GM23248 (cell line): ENCODE measurements around the gene CCNY. TPM values are rescaled to one million over a fixed set of nuclear protein-coding genes. Genes with fewer than 3 reads are reported as not detected.

Experiments
- DNase-seq: peaks from one replicate; pipeline ENCODE4 v3.0.0-alpha.2; 2015
- H2AFZ ChIP-seq: fragments of 200-600 bp; sonication (generic); 2 replicates; pipeline ENCODE4 v1.6.1; 2016; ENCODE audit warnings: antibody characterized with exemption
- H3F3A ChIP-seq: fragments of 200-600 bp; sonication (generic); 2 replicates; pipeline ENCODE4 v1.6.1; 2016; ENCODE audit warnings: mild to moderate bottlenecking, antibody characterized with exemption, mixed run types; ENCODE audit not compliant: insufficient read depth
- H3K27ac ChIP-seq: fragments of 200-600 bp; sonication (generic); 2 replicates; pipeline ENCODE4 v1.5.1; 2016; ENCODE audit warnings: mild to moderate bottlenecking
- H3K27me3 ChIP-seq: fragments of 200-600 bp; sonication (generic); replicated peaks from 2 replicates; pipeline ENCODE4 v1.6.1; 2016; ENCODE audit warnings: mild to moderate bottlenecking; ENCODE audit not compliant: insufficient read depth
- H3K36me3 ChIP-seq: fragments of 200-600 bp; sonication (generic); 2 replicates; pipeline ENCODE4 v1.6.1; 2016; ENCODE audit warnings: low read depth, mild to moderate bottlenecking
- H3K4me1 ChIP-seq: fragments of 200-600 bp; sonication (generic); 2 replicates; pipeline ENCODE4 v1.6.1; 2016; ENCODE audit warnings: mild to moderate bottlenecking; ENCODE audit not compliant: insufficient read depth
- H3K4me2 ChIP-seq: fragments of 200-600 bp; sonication (generic); one replicate; pipeline ENCODE4 v1.6.1; 2016; ENCODE audit warnings: mild to moderate bottlenecking; ENCODE audit not compliant: unreplicated experiment
- H3K4me3 ChIP-seq: fragments of 200-600 bp; sonication (generic); 2 replicates; pipeline ENCODE4 v1.5.1; 2016; ENCODE audit warnings: mild to moderate bottlenecking
- H3K79me2 ChIP-seq: fragments of 200-600 bp; sonication (generic); 2 replicates; pipeline ENCODE4 v1.6.1; 2016; ENCODE audit warnings: mild to moderate bottlenecking; ENCODE audit not compliant: insufficient read depth
- H3K9ac ChIP-seq: fragments of 200-600 bp; sonication (generic); 2 replicates; pipeline ENCODE4 v1.6.1; 2016; ENCODE audit warnings: mild to moderate bottlenecking
- H3K9me2 ChIP-seq: fragments of 200-600 bp; sonication (generic); 2 replicates; pipeline ENCODE4 v1.6.1; 2016; ENCODE audit warnings: mixed run types, mild to moderate bottlenecking, moderate library complexity; ENCODE audit not compliant: insufficient read depth
- H3K9me3 ChIP-seq: fragments of 200-600 bp; sonication (generic); one replicate; pipeline ENCODE4 v1.6.1; 2017; ENCODE audit warnings: low read depth
- H4K20me1 ChIP-seq: fragments of 200-600 bp; sonication (generic); 2 replicates; pipeline ENCODE4 v1.6.0; 2016; ENCODE audit not compliant: insufficient read depth
- EZH2 ChIP-seq: fragments of 200-600 bp; sonication (generic); IDR thresholded peaks from 2 replicates; pipeline ENCODE4 v1.6.1; 2018; ENCODE audit warnings: antibody characterized with exemption, mild to moderate bottlenecking; ENCODE audit not compliant: insufficient read depth, poor library complexity, severe bottlenecking
- EZH2phosphoT487 ChIP-seq: fragments of 200-600 bp; sonication (generic); IDR thresholded peaks from 2 replicates; pipeline ENCODE4 v1.6.1; 2018; ENCODE audit warnings: antibody characterized with exemption, moderate library complexity, mild to moderate bottlenecking, low read depth; ENCODE audit not compliant: insufficient read depth
- WGBS, 2 experiments: methylation state at CpG; one replicate each; pipeline ENCODE4 v1.1.6; 2015 to 2017; ENCODE audit warnings: low lambda C conversion rate in 2 of 2, low coverage in 1 of 2; ENCODE audit errors: missing lambda C conversion rate in 2 of 2; 5-methylcytosine and 5-hydroxymethylcytosine counted together
- in situ Hi-C: fragments of 300-500 bp; cut with MboI; formaldehyde crosslinking; loops from 2 replicates; pipeline ENCODE4 v1.15.0; 2020
- polyA plus RNA-seq: library from polyadenylated mRNA; unstranded; fragments of >200 nt; fragmentation: Nextera tagmentation; extraction: Ambion mirVana; gene quantifications from 2 replicates; pipeline ENCODE4 v1.2.1, GENCODE V29; 2016
- total RNA-seq: library from RNA; depleted of rRNA; stranded (reverse); fragments of >200 nt; shearing (Covaris generic); gene quantifications from 2 replicates; pipeline ENCODE4 v1.2.3, GENCODE V29; 2014

CCNY gene
- total and polyA plus RNA-seq, 2 experiments from 2014 or later: 12.8 to 70.4 TPM

- no peak overlapping the region for H3K27ac ChIP-seq
- no peaks in the 10 kb centered on the region for H3K36me3 ChIP-seq
- peaks cover 100% of the 10 kb centered on the region for H3K79me2 ChIP-seq
- no peak for TF ChIP-seq EZH2phosphoT487
- no peak for TF ChIP-seq EZH2
- H3K4me2 ChIP-seq: no peak overlapping the region
- H3K4me3 ChIP-seq: no peak overlapping the region
- in situ Hi-C loops: no loop called here
- no peaks in the 10 kb centered on the region for H3K9me2 ChIP-seq
- peaks cover 13% of the 10 kb centered on the region for H3K4me1 ChIP-seq
- H3K9ac ChIP-seq: no peak overlapping the region
- peaks cover 6% of the 10 kb centered on the region; the same call in 1 of the 2 replicates for H3F3A ChIP-seq
- peaks cover 26% of the 10 kb centered on the region for H4K20me1 ChIP-seq
- H3K27me3 ChIP-seq: no peaks in the 10 kb centered on the region
- no peaks in the 10 kb centered on the region for H3K9me3 ChIP-seq
- no peak for DNase-seq
- H2AFZ ChIP-seq: no peak overlapping the region
These were observed 9.9 kb downstream of the CCNY start for GRCh38 chr10:35346248-35346647.

GRCh38 chr10:35347121-35347562, 10.8 kb downstream of the CCNY start:
- Histone ChIP-seq H3K9me3 (no peaks in the 10 kb centered on the region), H3K36me3 (no peaks in the 10 kb centered on the region), H4K20me1 (peaks cover 22% of the 10 kb centered on the region), H2AFZ (no peak overlapping the region), H3K4me3 (no peak overlapping the region), H3K9me2 (no peaks in the 10 kb centered on the region), H3F3A (no peaks in the 10 kb centered on the region), H3K4me1 (peaks cover 11% of the 10 kb centered on the region), H3K27me3 (no peaks in the 10 kb centered on the region), H3K79me2 (peaks cover 100% of the 10 kb centered on the region), H3K9ac (no peak overlapping the region), H3K27ac (0 out of 2 replicates have a peak overlapping the region, but pooled peaks have one; percentile 2), H3K4me2 (no peak overlapping the region)
- in situ Hi-C loops: no loop called here
- WGBS, 2 experiments: 25 to 28% methylated on average over 2 of the region's 2 CpGs
- peak; percentile 46 for DNase-seq
- no peak for TF ChIP-seq EZH2phosphoT487
- TF ChIP-seq EZH2: no peak

- Histone ChIP-seq H3K4me2 (no peak overlapping the region), H3K4me3 (no peak overlapping the region), H3K36me3 (no peaks in the 10 kb centered on the region), H3K9me2 (no peaks in the 10 kb centered on the region), H3K27ac (no peak overlapping the region), H3K27me3 (no peaks in the 10 kb centered on the region), H3K9me3 (no peaks in the 10 kb centered on the region), H3K79me2 (peaks cover 100% of the 10 kb centered on the region), H2AFZ (no peak overlapping the region), H4K20me1 (peaks cover 28% of the 10 kb centered on the region), H3F3A (no peaks in the 10 kb centered on the region), H3K9ac (no peak overlapping the region), H3K4me1 (peaks cover 11% of the 10 kb centered on the region)
- WGBS, 2 experiments: 91 to 92% methylated on average over 13 of the region's 13 CpGs
- no peak for DNase-seq
- in situ Hi-C loops: no loop called here
- TF ChIP-seq EZH2 (no peak), EZH2phosphoT487 (no peak)
These were observed 11.7 kb downstream of the CCNY start for GRCh38 chr10:35347899-35348608.

GRCh38 chr10:35348609-35349388, 12.5 kb downstream of the CCNY start:
- no peak overlapping the region for H3K4me2 ChIP-seq
- no peak for DNase-seq
- no peaks in the 10 kb centered on the region for H3K9me2 ChIP-seq
- no peaks in the 10 kb centered on the region for H3K36me3 ChIP-seq
- H3K27ac ChIP-seq: no peak overlapping the region
- H3F3A ChIP-seq: no peaks in the 10 kb centered on the region
- no peak for TF ChIP-seq EZH2
- TF ChIP-seq EZH2phosphoT487: no peak
- H3K4me1 ChIP-seq: peaks cover 15% of the 10 kb centered on the region
- no peaks in the 10 kb centered on the region for H3K27me3 ChIP-seq
- no peak overlapping the region for H3K4me3 ChIP-seq
- H2AFZ ChIP-seq: no peak overlapping the region
- H3K9ac ChIP-seq: no peak overlapping the region
- H3K79me2 ChIP-seq: peaks cover 100% of the 10 kb centered on the region
- peaks cover 34% of the 10 kb centered on the region for H4K20me1 ChIP-seq
- in situ Hi-C loops: no loop called here
- no peaks in the 10 kb centered on the region for H3K9me3 ChIP-seq
- WGBS, 2 experiments: 91 to 97% methylated on average over 10 of the region's 10 CpGs
